HepG2 (cell line): Measurements from ENCODE around the gene KAT2A. TPM values are rescaled to one million over a fixed set of nuclear protein-coding genes. Genes with fewer than 3 reads are reported as not detected.

Experiments used
- CBX2 ChIP-seq, 2 experiments: fragments of 200-600 bp in 1 of 2; sonication (generic); formaldehyde crosslinking in 1 of 2; IDR thresholded peaks; 2 replicates each; pipeline versions ENCODE4 v1.7.0 to v1.8.1; 2018 to 2022; ENCODE audit warnings: low read depth in 2 of 2, low read length in 1 of 2, mild to moderate bottlenecking in 1 of 2, missing genetic modification reagents in 1 of 2
- E2F5 ChIP-seq: sonication (generic); formaldehyde crosslinking; conservative IDR thresholded peaks from 2 replicates; pipeline ENCODE4 v1.4.0; 2020; ENCODE audit warnings: missing genetic modification reagents
- ERF ChIP-seq: IDR thresholded peaks from 2 replicates; pipeline ENCODE4 v1.6.1; 2018; ENCODE audit warnings: missing biosample characterization, missing genetic modification reagents
- GPBP1L1 ChIP-seq: sonication (generic); formaldehyde crosslinking; IDR thresholded peaks from 2 replicates; pipeline ENCODE4 v1.5.0; 2020; ENCODE audit warnings: mild to moderate bottlenecking, missing genetic modification reagents
- KIAA2018 ChIP-seq: sonication (generic); formaldehyde crosslinking; IDR thresholded peaks from 2 replicates; pipeline ENCODE4 v1.5.0; 2020; ENCODE audit warnings: mild to moderate bottlenecking, missing genetic modification reagents, borderline replicate concordance
- KLF15 ChIP-seq: sonication (generic); formaldehyde crosslinking; IDR thresholded peaks from 2 replicates; pipeline ENCODE4 v1.8.1; 2023; ENCODE audit warnings: borderline replicate concordance, mild to moderate bottlenecking, inconsistent platforms, missing genetic modification reagents, mixed read lengths
- NFE2L2 ChIP-seq: fragments of 150-350 bp; IDR thresholded peaks from 2 replicates; pipeline ENCODE4 v1.6.1; 2014; ENCODE audit warnings: low read length
- TAF15 ChIP-seq: fragments of 200-400 bp; formaldehyde crosslinking; IDR thresholded peaks from one replicate; pipeline ENCODE4 v1.6.1; 2018; ENCODE audit warnings: mild to moderate bottlenecking, low read depth, low read length; ENCODE audit not compliant: poor library complexity, severe bottlenecking
- ZNF18 ChIP-seq: sonication (generic); formaldehyde crosslinking; IDR thresholded peaks from 2 replicates; pipeline ENCODE4 v1.8.0; 2022; ENCODE audit warnings: mild to moderate bottlenecking, missing genetic modification reagents; ENCODE audit not compliant: insufficient replicate concordance
- ZNF460 ChIP-seq: sonication (generic); formaldehyde crosslinking; IDR thresholded peaks from 2 replicates; pipeline ENCODE4 v1.5.1; 2020; ENCODE audit warnings: missing genetic modification reagents, mild to moderate bottlenecking, borderline replicate concordance
- ZNF543 ChIP-seq: sonication (generic); formaldehyde crosslinking; IDR thresholded peaks from 2 replicates; pipeline ENCODE4 v1.4.0; 2020; ENCODE audit warnings: mild to moderate bottlenecking, missing genetic modification reagents
- ZNF552 ChIP-seq: sonication (generic); formaldehyde crosslinking; IDR thresholded peaks from 2 replicates; pipeline ENCODE4 v1.9.0; 2022; ENCODE audit warnings: missing genetic modification reagents, mild to moderate bottlenecking, borderline replicate concordance
- ZNF598 ChIP-seq: sonication (generic); formaldehyde crosslinking; IDR thresholded peaks from 2 replicates; pipeline ENCODE4 v1.5.1; 2020; ENCODE audit warnings: mild to moderate bottlenecking, missing genetic modification reagents, borderline replicate concordance
- polyA plus RNA-seq, 8 experiments: library from polyadenylated mRNA; depleted of rRNA in 3 of 8; stranded (reverse) in 7 of 8; unstranded in 1 of 8; fragments of >200 nt; fragmentation: Illumina TruSeq in 4 of 8; extraction: Trizol in 4 of 8; gene quantifications; 2 replicates each; pipeline versions ENCODE4 v1.2.1 to v1.2.3, GENCODE V29; 2011 to 2016; ENCODE audit warnings: low read depth in 4 of 8, missing spikeins in 1 of 8, mixed read lengths in 1 of 8; ENCODE audit not compliant: insufficient read depth in 1 of 8
- total RNA-seq, 5 experiments: library from RNA; depleted of rRNA; stranded (reverse); fragments of >200 nt; fragmentation: Illumina TruSeq; extraction: Trizol; gene quantifications; 2 replicates each; pipeline ENCODE4 v1.2.3, GENCODE V29; 2016; ENCODE audit warnings: low read depth in 1 of 5

The KAT2A gene
- total and polyA plus RNA-seq, 2 of the 13 experiments (the other 11 are each of a cell fraction or from before 2014, with no cell fraction given), result 29.1 to 90.4 TPM

GRCh38 chr17:42153919-42154742, 33.0 kb upstream of the KAT2A start (continued):
- no peak for TF ChIP-seq KIAA2018 (CRISPR knock-in tag)
- no peak for TF ChIP-seq ZNF18 (CRISPR knock-in tag)
- no peak for TF ChIP-seq NFE2L2
- TF ChIP-seq ZNF460 (CRISPR knock-in tag), result no peak
- TF ChIP-seq KLF15 (CRISPR knock-in tag), result no peak
- no peak for TF ChIP-seq E2F5 (CRISPR knock-in tag)
- no peak for TF ChIP-seq GPBP1L1 (CRISPR knock-in tag)
- TF ChIP-seq ERF (CRISPR knock-in tag), result no peak
- no peak for TF ChIP-seq ZNF552
- no peak for TF ChIP-seq ZNF598 (CRISPR knock-in tag)
- no peak for TF ChIP-seq CBX2 (IDR thresholded peaks at IDR 0.05; ENCODE audit: low read depth, low read length)
- TF ChIP-seq CBX2 (CRISPR knock-in tag; IDR thresholded peaks at IDR 0.05; ENCODE audit: low read depth), result no peak
- TF ChIP-seq TAF15, result no peak
- TF ChIP-seq ZNF543 (CRISPR knock-in tag), result no peak
